ENCODE results near the gene NNAT.

Gene NNAT

DNA sequence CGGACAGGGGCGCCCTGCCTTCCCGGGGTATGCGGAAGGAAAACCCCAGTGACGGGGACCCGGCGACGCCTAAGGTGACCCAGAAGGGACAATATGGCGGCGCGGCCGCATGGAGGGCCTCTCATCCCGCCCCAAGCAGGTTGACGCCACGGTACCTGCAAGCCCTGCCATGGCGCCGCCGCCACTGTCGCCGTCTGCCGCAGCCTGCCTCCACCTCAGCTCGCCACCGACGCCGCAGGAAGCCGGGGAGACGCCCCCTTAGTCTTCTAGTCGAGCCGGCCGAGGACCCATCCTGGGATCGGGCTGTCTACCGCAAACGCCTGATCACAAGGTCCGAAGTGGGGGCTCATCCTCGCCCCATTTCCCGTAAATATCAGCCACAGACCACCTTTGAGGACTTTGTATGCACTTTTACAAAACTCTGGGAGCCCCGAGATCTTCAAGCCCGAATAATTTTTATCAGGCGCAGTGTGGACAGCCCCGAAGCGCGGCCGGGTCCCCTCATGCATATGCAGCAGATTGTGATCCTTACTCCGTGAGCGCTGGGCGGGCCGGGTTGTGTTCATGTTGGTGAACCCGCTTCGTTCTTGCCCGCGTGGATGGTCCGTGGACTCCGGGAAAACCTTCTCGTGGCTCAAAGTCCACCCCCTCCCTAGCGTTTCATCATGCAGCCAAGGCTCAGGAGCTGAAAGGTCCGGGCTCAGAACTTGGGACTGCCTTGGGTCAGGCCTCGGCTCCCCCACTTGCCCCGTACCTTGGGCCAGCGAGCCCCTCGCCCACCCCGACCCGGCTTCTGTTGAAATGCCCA, 6.8 kb downstream of the NNAT start, which contains the start of gene BLCAP:
TSS of gene BLCAP (minus strand) at position 239 of the 808 bp plus-strand sequence. CDS start 8,702 bp downstream, outside the sequence.
- DNase-seq (peak; percentile 92), ATAC-seq (ENCODE audit: insufficient read depth, low read depth) (peak; percentile 93)
- Histone ChIP-seq H3K79me2 (ENCODE audit: insufficient read depth, low read length) (peaks cover 48% of the 10 kb centered on the region), H3K4me3 (ENCODE audit: low read depth in 1 of 2, low read length in 2 of 2) (peak within 1 kb of the TSS; percentile 63 to 77), H3K9ac (ENCODE audit: low read depth, low read length) (peak within 1 kb of the TSS; percentile 70), H2AFZ (ENCODE audit: low read depth, low read length) (peak within 1 kb of the TSS; percentile 91), H3K9me3 (ENCODE audit: insufficient read depth, low read length, severe bottlenecking) (no peaks in the 10 kb centered on the region), H3K27ac (ENCODE audit: low read length) (peak within 1 kb of the TSS; percentile 98), H4K20me1 (ENCODE audit: insufficient read depth, low read length) (peaks cover 32% of the 10 kb centered on the region), H3K27me3 (ENCODE audit: insufficient read depth, low read length, poor library complexity) (no peaks in the 10 kb centered on the region), H3K36me3 (ENCODE audit: insufficient read depth, low read length) (no peaks in the 10 kb centered on the region; the same call in 1 of the 2 replicates), H3K4me2 (ENCODE audit: insufficient read depth, low read length) (peak within 1 kb of the TSS; percentile 89), H3K4me1 (ENCODE audit: insufficient read depth, low read length) (peaks cover 39% of the 10 kb centered on the region)
- no peak for TF ChIP-seq EZH2 (IDR thresholded peaks at IDR 0.05; ENCODE audit: borderline replicate concordance, low read depth, low read length, severe bottlenecking)
- TF ChIP-seq, protein P1, sequence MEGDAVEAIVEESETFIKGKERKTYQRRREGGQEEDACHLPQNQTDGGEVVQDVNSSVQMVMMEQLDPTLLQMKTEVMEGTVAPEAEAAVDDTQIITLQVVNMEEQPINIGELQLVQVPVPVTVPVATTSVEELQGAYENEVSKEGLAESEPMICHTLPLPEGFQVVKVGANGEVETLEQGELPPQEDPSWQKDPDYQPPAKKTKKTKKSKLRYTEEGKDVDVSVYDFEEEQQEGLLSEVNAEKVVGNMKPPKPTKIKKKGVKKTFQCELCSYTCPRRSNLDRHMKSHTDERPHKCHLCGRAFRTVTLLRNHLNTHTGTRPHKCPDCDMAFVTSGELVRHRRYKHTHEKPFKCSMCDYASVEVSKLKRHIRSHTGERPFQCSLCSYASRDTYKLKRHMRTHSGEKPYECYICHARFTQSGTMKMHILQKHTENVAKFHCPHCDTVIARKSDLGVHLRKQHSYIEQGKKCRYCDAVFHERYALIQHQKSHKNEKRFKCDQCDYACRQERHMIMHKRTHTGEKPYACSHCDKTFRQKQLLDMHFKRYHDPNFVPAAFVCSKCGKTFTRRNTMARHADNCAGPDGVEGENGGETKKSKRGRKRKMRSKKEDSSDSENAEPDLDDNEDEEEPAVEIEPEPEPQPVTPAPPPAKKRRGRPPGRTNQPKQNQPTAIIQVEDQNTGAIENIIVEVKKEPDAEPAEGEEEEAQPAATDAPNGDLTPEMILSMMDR (IDR thresholded peaks at IDR 0.05; ENCODE audit: borderline replicate concordance, extremely low read depth, low read length, poor library complexity, severe bottlenecking) = peak; percentile 4

DNA sequence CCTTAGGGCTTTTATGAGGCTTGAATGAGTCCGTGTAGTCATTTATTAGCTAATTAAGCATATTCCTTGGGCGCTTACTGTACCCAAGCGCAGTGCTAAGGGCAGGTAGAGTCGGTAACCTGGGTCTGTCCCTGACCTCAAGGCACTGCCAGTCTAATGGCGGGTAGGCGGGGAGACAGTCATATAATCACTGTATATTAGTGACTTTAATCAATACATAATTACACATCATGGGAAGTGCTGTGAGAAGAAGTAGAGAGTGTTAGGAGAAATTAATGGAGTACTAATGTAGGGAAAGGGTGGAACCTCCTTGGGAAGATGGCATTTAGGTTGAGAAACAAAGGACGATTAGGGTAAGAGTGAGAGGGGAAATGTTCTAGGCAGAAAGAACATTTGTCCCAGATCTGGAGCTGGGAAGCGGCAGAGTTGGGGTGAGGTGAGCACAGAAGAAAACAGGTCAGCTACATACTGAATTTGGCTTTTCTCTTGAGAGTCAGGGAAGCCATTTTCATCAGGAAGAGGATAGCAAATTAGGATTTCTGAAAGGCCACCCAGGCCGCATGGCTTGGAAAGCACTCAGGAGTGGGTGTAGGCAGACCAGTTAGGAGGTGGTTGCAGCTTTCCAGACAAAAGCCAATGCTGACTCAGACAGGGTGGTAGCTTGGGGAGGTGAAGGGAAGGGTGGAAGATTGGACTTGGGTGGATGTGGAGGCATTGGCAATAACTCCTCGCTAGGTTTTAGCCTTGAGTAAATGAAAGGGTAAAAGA, 7.6 kb downstream of the NNAT start:
- DNase-seq (no peak), ATAC-seq (ENCODE audit: insufficient read depth, low read depth) (peak; percentile 18)
- Histone ChIP-seq H3K9me3 (ENCODE audit: insufficient read depth, low read length, severe bottlenecking) (no peaks in the 10 kb centered on the region), H3K4me3 (ENCODE audit: low read depth in 1 of 2, low read length in 2 of 2) (peak overlapping the region; percentile 63 to 77), H3K36me3 (ENCODE audit: insufficient read depth, low read length) (no peaks in the 10 kb centered on the region; the same call in 1 of the 2 replicates), H3K4me1 (ENCODE audit: insufficient read depth, low read length) (peaks cover 39% of the 10 kb centered on the region), H3K9ac (ENCODE audit: low read depth, low read length) (peak overlapping the region; percentile 70), H2AFZ (ENCODE audit: low read depth, low read length) (peak overlapping the region; percentile 91), H4K20me1 (ENCODE audit: insufficient read depth, low read length) (peaks cover 27% of the 10 kb centered on the region), H3K27me3 (ENCODE audit: insufficient read depth, low read length, poor library complexity) (no peaks in the 10 kb centered on the region), H3K79me2 (ENCODE audit: insufficient read depth, low read length) (peaks cover 40% of the 10 kb centered on the region), H3K4me2 (ENCODE audit: insufficient read depth, low read length) (peak overlapping the region; percentile 89), H3K27ac (ENCODE audit: low read length) (peak overlapping the region; percentile 98)
- TF ChIP-seq EZH2 (IDR thresholded peaks at IDR 0.05; ENCODE audit: borderline replicate concordance, low read depth, low read length, severe bottlenecking) = no peak
- TF ChIP-seq, protein P1 (IDR thresholded peaks at IDR 0.05; ENCODE audit: borderline replicate concordance, extremely low read depth, low read length, poor library complexity, severe bottlenecking) = no peak

DNA sequence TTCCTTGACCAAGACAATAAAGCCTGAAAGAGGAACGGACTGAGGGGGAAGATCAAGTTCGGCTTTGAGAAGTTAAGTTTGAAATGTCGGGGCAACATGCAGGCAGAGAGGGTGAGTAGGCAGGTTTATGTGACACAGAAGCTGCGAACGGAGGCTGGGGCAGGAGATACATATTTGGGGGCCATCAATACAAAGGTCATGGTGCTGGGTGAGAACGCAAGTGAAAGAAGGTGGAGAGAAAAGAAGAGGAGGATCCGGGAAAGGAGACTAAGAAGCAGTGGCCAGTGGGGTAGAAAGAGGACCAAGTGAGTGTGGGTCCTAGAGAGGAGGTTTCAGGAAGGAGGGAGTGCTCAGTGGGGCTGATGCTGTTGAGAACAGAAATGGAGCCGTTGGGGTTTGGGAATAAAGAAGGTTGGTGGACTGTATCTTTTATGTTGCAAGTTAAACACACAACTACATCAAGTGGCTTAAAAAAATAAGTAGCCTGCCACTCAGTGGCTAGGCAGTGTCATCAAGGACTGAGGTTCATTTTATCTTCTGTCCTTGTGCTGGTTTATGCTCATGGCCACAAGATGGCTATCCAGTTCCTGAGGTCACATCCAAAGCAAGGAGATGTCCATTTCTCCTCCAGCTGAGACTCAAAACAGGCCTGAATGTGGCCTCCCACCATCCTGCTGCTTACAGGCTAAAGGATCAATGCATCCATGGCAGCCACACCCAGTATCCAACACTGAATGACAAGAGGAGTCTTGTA, 8.3 kb downstream of the NNAT start:
- peak overlapping the region; percentile 89 for H3K4me2 ChIP-seq (ENCODE audit: insufficient read depth, low read length)
- TF ChIP-seq EZH2 (IDR thresholded peaks at IDR 0.05; ENCODE audit: borderline replicate concordance, low read depth, low read length, severe bottlenecking) = no peak
- TF ChIP-seq, protein P1 (IDR thresholded peaks at IDR 0.05; ENCODE audit: borderline replicate concordance, extremely low read depth, low read length, poor library complexity, severe bottlenecking) = no peak
- peaks cover 39% of the 10 kb centered on the region for H3K4me1 ChIP-seq (ENCODE audit: insufficient read depth, low read length)
- no peak for DNase-seq
- H3K36me3 ChIP-seq (ENCODE audit: insufficient read depth, low read length) = no peaks in the 10 kb centered on the region; the same call in 1 of the 2 replicates
- no peak overlapping the region for H3K27ac ChIP-seq (ENCODE audit: low read length)
- no peak overlapping the region for H3K9ac ChIP-seq (ENCODE audit: low read depth, low read length)
- H3K4me3 ChIP-seq (ENCODE audit: low read depth in 1 of 2, low read length in 2 of 2) = peak overlapping the region in 1 of 2 experiments; percentile 77; a peak in 2 of 4 replicates
- H3K79me2 ChIP-seq (ENCODE audit: insufficient read depth, low read length) = peaks cover 33% of the 10 kb centered on the region
- H3K9me3 ChIP-seq (ENCODE audit: insufficient read depth, low read length, severe bottlenecking) = no peaks in the 10 kb centered on the region
- H4K20me1 ChIP-seq (ENCODE audit: insufficient read depth, low read length) = peaks cover 19% of the 10 kb centered on the region
- ATAC-seq (ENCODE audit: insufficient read depth, low read depth) = no peak
- 0 out of 2 replicates have a peak overlapping the region, but pooled peaks have one; percentile 7 for H2AFZ ChIP-seq (ENCODE audit: low read depth, low read length)
- H3K27me3 ChIP-seq (ENCODE audit: insufficient read depth, low read length, poor library complexity) = no peaks in the 10 kb centered on the region
